ENCODE data around the gene KCP. TPM values are rescaled to one million over a fixed set of nuclear protein-coding genes. Genes with fewer than 3 reads are reported as not detected.
"Not testable (repeated sequence)": the region's sequence is repeated elsewhere in the genome, so short reads cannot be mapped to it uniquely, and the experiment has no call there.

KCP gene
- polyA plus RNA-seq, 3 donors = 0.11 to 0.16 TPM; not detected in 1

GRCh38 chr7:128945668-128946366 lies 35.3 kb upstream of the KCP start:
- H3K36me3 ChIP-seq (replicated peaks in 1 of 2; ENCODE audit: control insufficient read depth in 1 of 2, insufficient read depth in 2 of 2, low read length in 2 of 2) = peaks cover 73 to 82% of the 10 kb centered on the region in 2 donors
- TF ChIP-seq, protein P1, sequence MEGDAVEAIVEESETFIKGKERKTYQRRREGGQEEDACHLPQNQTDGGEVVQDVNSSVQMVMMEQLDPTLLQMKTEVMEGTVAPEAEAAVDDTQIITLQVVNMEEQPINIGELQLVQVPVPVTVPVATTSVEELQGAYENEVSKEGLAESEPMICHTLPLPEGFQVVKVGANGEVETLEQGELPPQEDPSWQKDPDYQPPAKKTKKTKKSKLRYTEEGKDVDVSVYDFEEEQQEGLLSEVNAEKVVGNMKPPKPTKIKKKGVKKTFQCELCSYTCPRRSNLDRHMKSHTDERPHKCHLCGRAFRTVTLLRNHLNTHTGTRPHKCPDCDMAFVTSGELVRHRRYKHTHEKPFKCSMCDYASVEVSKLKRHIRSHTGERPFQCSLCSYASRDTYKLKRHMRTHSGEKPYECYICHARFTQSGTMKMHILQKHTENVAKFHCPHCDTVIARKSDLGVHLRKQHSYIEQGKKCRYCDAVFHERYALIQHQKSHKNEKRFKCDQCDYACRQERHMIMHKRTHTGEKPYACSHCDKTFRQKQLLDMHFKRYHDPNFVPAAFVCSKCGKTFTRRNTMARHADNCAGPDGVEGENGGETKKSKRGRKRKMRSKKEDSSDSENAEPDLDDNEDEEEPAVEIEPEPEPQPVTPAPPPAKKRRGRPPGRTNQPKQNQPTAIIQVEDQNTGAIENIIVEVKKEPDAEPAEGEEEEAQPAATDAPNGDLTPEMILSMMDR (IDR thresholded peaks at IDR 0.05) = no peak
- no peaks in the 10 kb centered on the region for H3K27me3 ChIP-seq (ENCODE audit: control insufficient read depth in 2 of 2, insufficient read depth in 2 of 2, low read length in 2 of 2)
- Mint-ChIP-seq H3K4me1 (peaks cover 79% of the 10 kb centered on the region), H3K27me3 (ENCODE audit: low read depth in 3 of 3) (no peaks in the 10 kb centered on the region), H3K9me3 (no peaks in the 10 kb centered on the region), H3K4me3 (no peak overlapping the region), H3K27ac (peak overlapping the region in 5 of 7 donors; percentile 32 to 74 (median 54)), H3K36me3 (peaks cover 62 to 84% of the 10 kb centered on the region in 2 donors)
- no peak for DNase-seq
- no peak overlapping the region for H3K4me2 ChIP-seq (replicated peaks; ENCODE audit: extremely low read depth, low read length, poor library complexity, severe bottlenecking)
- peaks cover 100% of the 10 kb centered on the region for H4K20me1 ChIP-seq (ENCODE audit: insufficient read depth, low read length)
- no peak overlapping the region for H3K4me3 ChIP-seq (replicated peaks in 1 of 3; ENCODE audit: low read depth in 2 of 3, low read length in 3 of 3)
- no peak overlapping the region for H2AFZ ChIP-seq (ENCODE audit: insufficient read depth, low read depth, low read length, poor library complexity, severe bottlenecking)
- 94% methylated on average over 17 of the region's 21 CpGs for WGBS (ENCODE audit: insufficient coverage)
- no peak overlapping the region for H3K9ac ChIP-seq (ENCODE audit: insufficient read depth, low read length, poor library complexity, severe bottlenecking)
- peak overlapping the region; percentile 44 to 56 for H3K27ac ChIP-seq (ENCODE audit: low read depth in 1 of 2, low read length in 2 of 2)
- H3K9me3 ChIP-seq (replicated peaks in 1 of 2; ENCODE audit: control insufficient read depth in 1 of 2, insufficient read depth in 1 of 2, low read length in 2 of 2) = no peaks in the 10 kb centered on the region
- H3K4me1 ChIP-seq (ENCODE audit: control insufficient read depth in 1 of 2, insufficient read depth in 2 of 2, low read length in 2 of 2) = peaks cover 80 to 88% of the 10 kb centered on the region in 2 donors
- H3K79me2 ChIP-seq (ENCODE audit: insufficient read depth, low read length) = peaks cover 88% of the 10 kb centered on the region
- intact Hi-C loops (cut with micrococcal nuclease) = loop anchor here (2.0 to 10.0 kb wide), 3 partner anchors 39 to 1571 kb away; no protein-coding TSS in a partner anchor

DNA sequence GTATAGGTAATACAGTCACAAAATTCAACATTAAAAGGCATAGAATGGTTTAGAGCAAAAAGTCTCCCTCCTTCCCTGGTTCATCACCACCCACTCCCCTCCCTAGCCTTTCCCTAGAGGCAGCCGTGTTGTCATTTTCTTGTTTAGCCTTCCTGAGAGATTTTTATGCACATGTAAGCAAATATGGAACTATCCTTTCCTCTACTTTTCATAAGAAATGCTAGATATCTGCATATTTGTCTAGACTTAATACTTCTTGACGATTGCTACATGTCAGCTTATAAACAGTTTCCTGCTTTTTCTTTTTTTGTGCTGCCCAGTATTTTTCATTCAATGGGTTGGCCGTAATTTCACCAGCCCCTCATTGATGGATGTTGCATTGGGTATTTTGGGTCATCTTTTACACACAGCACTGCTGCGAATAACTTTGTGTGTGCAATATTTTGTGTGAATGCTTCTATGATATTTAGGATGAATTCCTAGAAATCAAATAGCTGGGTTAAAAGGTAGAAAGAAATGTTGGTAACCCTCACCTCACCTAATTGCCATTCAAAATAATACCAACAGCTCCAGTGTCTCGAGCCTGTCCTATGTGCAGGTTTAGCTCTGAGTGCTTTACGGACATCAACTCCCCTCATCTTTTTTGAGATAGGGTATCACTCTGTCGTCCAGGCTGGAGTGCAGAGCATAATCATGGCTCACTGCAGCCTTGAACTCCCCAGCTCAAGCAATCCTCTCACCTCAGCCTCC lies 34.2 kb upstream of the KCP start:
- H3K4me2 ChIP-seq (replicated peaks; ENCODE audit: extremely low read depth, low read length, poor library complexity, severe bottlenecking) = peak overlapping the region; percentile 47
- H4K20me1 ChIP-seq (ENCODE audit: insufficient read depth, low read length) = peaks cover 96% of the 10 kb centered on the region
- no peaks in the 10 kb centered on the region for H3K27me3 ChIP-seq (ENCODE audit: control insufficient read depth in 2 of 2, insufficient read depth in 2 of 2, low read length in 2 of 2)
- H3K27ac ChIP-seq (ENCODE audit: low read depth in 1 of 2, low read length in 2 of 2) = peak overlapping the region in 1 of 2 donors; percentile 56
- peaks cover 61 to 71% of the 10 kb centered on the region in 2 donors for H3K36me3 ChIP-seq (replicated peaks in 1 of 2; ENCODE audit: control insufficient read depth in 1 of 2, insufficient read depth in 2 of 2, low read length in 2 of 2)
- Mint-ChIP-seq H3K27ac (peak overlapping the region in 5 of 7 donors; percentile 51 to 66 (median 55)), H3K9me3 (no peaks in the 10 kb centered on the region), H3K4me1 (peaks cover 82% of the 10 kb centered on the region), H3K36me3 (peaks cover 52 to 73% of the 10 kb centered on the region in 2 donors), H3K4me3 (peak overlapping the region in 1 of 2 donors; percentile 26), H3K27me3 (ENCODE audit: low read depth in 3 of 3) (no peaks in the 10 kb centered on the region)
- no peaks in the 10 kb centered on the region for H3K9me3 ChIP-seq (replicated peaks in 1 of 2; ENCODE audit: control insufficient read depth in 1 of 2, insufficient read depth in 1 of 2, low read length in 2 of 2)
- no peak overlapping the region for H2AFZ ChIP-seq (ENCODE audit: insufficient read depth, low read depth, low read length, poor library complexity, severe bottlenecking)
- intact Hi-C loops (cut with micrococcal nuclease) = loop anchor here (5.0 to 10.0 kb wide), 2 partner anchors 37 to 1570 kb away; no protein-coding TSS in a partner anchor
- peak overlapping the region in 1 of 3 experiments; percentile 45 for H3K4me3 ChIP-seq (replicated peaks in 1 of 3; ENCODE audit: low read depth in 2 of 3, low read length in 3 of 3)
- peaks cover 96% of the 10 kb centered on the region for H3K79me2 ChIP-seq (ENCODE audit: insufficient read depth, low read length)
- WGBS (ENCODE audit: insufficient coverage) = 64% methylated on average over 4 of the region's 7 CpGs
- no peak overlapping the region for H3K9ac ChIP-seq (ENCODE audit: insufficient read depth, low read length, poor library complexity, severe bottlenecking)
- H3K4me1 ChIP-seq (ENCODE audit: control insufficient read depth in 1 of 2, insufficient read depth in 2 of 2, low read length in 2 of 2) = peaks cover 87 to 95% of the 10 kb centered on the region in 2 donors
- TF ChIP-seq, protein P1 (IDR thresholded peaks at IDR 0.05) = no peak
- DNase-seq = no peak

GRCh38 chr7:128943251-128943650 lies 32.7 kb upstream of the KCP start:
- not testable (repeated sequence) for H3K4me3 Mint-ChIP-seq; H3K4me2 ChIP-seq (replicated peaks; ENCODE audit: extremely low read depth, low read length, poor library complexity, severe bottlenecking); H2AFZ ChIP-seq (ENCODE audit: insufficient read depth, low read depth, low read length, poor library complexity, severe bottlenecking); H3K27me3 ChIP-seq (ENCODE audit: control insufficient read depth in 2 of 2, insufficient read depth in 2 of 2, low read length in 2 of 2); H3K4me3 ChIP-seq (replicated peaks in 1 of 3; ENCODE audit: low read depth in 2 of 3, low read length in 3 of 3); H3K9ac ChIP-seq (ENCODE audit: insufficient read depth, low read length, poor library complexity, severe bottlenecking); H3K9me3 ChIP-seq (replicated peaks in 1 of 2; ENCODE audit: control insufficient read depth in 1 of 2, insufficient read depth in 1 of 2, low read length in 2 of 2); H3K9me3 Mint-ChIP-seq; H3K27me3 Mint-ChIP-seq (ENCODE audit: low read depth in 3 of 3); H3K27ac ChIP-seq (ENCODE audit: low read depth in 1 of 2, low read length in 2 of 2)
- Mint-ChIP-seq H3K27ac (peak overlapping the region in 5 of 7 donors; percentile 6 to 10 (median 8)), H3K36me3 (peaks cover 42 to 65% of the 10 kb centered on the region in 2 donors), H3K4me1 (peaks cover 77% of the 10 kb centered on the region)
- Histone ChIP-seq H3K4me1 (ENCODE audit: control insufficient read depth in 1 of 2, insufficient read depth in 2 of 2, low read length in 2 of 2) (peaks cover 78 to 87% of the 10 kb centered on the region in 2 donors), H3K36me3 (replicated peaks in 1 of 2; ENCODE audit: control insufficient read depth in 1 of 2, insufficient read depth in 2 of 2, low read length in 2 of 2) (peaks cover 48 to 59% of the 10 kb centered on the region in 2 donors), H4K20me1 (ENCODE audit: insufficient read depth, low read length) (peaks cover 82% of the 10 kb centered on the region), H3K79me2 (ENCODE audit: insufficient read depth, low read length) (peaks cover 98% of the 10 kb centered on the region)
- intact Hi-C loops (cut with micrococcal nuclease) = loop anchor here in 1 of 2 donors (10.0 kb wide), 1 partner anchor 1568 kb away; no protein-coding TSS in a partner anchor
- 40% methylated on average over 1 of the region's 2 CpGs for WGBS (ENCODE audit: insufficient coverage)
- peak in 1 of 3 donors; percentile 37 for DNase-seq

Data from CD14-positive monocyte (primary cell).